Measurements from ENCODE around the gene AKAP7. TPM values are rescaled to one million over a fixed set of nuclear protein-coding genes. Genes with fewer than 3 reads are reported as not detected.

The AKAP7 gene
- polyA plus RNA-seq, 2 of the 4 experiments (the other 2 are of a cell fraction): 2.5 to 3.7 TPM

DNA sequence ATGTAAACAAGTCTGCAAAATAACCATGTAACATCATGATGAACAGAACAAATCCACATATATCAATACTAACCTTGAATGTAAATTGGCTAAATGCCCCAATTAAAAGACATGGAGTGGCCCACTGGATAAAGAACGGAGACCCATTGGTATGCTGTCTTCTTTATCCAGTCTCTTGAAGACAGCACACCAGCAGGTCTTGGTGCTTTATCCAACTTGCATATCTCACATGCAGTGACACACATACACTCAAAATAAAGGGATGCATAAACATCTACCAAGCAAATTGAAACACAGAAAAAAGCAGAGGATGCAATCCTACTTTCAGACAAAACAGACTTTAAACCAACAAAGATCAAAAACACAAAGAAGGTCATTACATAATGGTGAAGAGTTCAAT lies 41.9 kb upstream of the AKAP7 start:
- 88% methylated on average over 1 of the region's 1 CpG for WGBS (ENCODE audit: missing lambda C conversion rate)
- TF ChIP-seq HOXB5 (CRISPR knock-in tag; IDR thresholded peaks at IDR 0.05) (no peak), GATA3 (IDR thresholded peaks at IDR 0.05; ENCODE audit: borderline replicate concordance) (no peak), NR3C1 (IDR thresholded peaks at IDR 0.05) (no peak), FOSB (CRISPR knock-in tag; IDR thresholded peaks at IDR 0.05) (no peak), TP53 (CRISPR knock-in tag; IDR thresholded peaks at IDR 0.05) (no peak), ZFP36 (IDR thresholded peaks at IDR 0.05; ENCODE audit: borderline replicate concordance, partially characterized antibody) (no peak), HOXB13 (CRISPR knock-in tag; IDR thresholded peaks at IDR 0.05; ENCODE audit: low read depth) (no peak), EP300 (IDR thresholded peaks at IDR 0.05) (no peak), POLR2A (IDR thresholded peaks at IDR 0.05; ENCODE audit: low read length) (no peak), MYC (IDR thresholded peaks at IDR 0.05; ENCODE audit: borderline replicate concordance, low read length) (no peak)
- TF ChIP-seq, protein P1, sequence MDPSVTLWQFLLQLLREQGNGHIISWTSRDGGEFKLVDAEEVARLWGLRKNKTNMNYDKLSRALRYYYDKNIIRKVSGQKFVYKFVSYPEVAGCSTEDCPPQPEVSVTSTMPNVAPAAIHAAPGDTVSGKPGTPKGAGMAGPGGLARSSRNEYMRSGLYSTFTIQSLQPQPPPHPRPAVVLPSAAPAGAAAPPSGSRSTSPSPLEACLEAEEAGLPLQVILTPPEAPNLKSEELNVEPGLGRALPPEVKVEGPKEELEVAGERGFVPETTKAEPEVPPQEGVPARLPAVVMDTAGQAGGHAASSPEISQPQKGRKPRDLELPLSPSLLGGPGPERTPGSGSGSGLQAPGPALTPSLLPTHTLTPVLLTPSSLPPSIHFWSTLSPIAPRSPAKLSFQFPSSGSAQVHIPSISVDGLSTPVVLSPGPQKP (IDR thresholded peaks at IDR 0.05; ENCODE audit: low read depth, low read length): no peak
- TF ChIP-seq, protein P2, sequence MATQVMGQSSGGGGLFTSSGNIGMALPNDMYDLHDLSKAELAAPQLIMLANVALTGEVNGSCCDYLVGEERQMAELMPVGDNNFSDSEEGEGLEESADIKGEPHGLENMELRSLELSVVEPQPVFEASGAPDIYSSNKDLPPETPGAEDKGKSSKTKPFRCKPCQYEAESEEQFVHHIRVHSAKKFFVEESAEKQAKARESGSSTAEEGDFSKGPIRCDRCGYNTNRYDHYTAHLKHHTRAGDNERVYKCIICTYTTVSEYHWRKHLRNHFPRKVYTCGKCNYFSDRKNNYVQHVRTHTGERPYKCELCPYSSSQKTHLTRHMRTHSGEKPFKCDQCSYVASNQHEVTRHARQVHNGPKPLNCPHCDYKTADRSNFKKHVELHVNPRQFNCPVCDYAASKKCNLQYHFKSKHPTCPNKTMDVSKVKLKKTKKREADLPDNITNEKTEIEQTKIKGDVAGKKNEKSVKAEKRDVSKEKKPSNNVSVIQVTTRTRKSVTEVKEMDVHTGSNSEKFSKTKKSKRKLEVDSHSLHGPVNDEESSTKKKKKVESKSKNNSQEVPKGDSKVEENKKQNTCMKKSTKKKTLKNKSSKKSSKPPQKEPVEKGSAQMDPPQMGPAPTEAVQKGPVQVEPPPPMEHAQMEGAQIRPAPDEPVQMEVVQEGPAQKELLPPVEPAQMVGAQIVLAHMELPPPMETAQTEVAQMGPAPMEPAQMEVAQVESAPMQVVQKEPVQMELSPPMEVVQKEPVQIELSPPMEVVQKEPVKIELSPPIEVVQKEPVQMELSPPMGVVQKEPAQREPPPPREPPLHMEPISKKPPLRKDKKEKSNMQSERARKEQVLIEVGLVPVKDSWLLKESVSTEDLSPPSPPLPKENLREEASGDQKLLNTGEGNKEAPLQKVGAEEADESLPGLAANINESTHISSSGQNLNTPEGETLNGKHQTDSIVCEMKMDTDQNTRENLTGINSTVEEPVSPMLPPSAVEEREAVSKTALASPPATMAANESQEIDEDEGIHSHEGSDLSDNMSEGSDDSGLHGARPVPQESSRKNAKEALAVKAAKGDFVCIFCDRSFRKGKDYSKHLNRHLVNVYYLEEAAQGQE (IDR thresholded peaks at IDR 0.05): no peak
- TF ChIP-seq, protein P3, sequence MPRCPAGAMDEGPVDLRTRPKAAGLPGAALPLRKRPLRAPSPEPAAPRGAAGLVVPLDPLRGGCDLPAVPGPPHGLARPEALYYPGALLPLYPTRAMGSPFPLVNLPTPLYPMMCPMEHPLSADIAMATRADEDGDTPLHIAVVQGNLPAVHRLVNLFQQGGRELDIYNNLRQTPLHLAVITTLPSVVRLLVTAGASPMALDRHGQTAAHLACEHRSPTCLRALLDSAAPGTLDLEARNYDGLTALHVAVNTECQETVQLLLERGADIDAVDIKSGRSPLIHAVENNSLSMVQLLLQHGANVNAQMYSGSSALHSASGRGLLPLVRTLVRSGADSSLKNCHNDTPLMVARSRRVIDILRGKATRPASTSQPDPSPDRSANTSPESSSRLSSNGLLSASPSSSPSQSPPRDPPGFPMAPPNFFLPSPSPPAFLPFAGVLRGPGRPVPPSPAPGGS (IDR thresholded peaks at IDR 0.05): no peak
- no peaks in the 10 kb centered on the region for H3K4me1 ChIP-seq
- POLR2A ChIA-PET: no interaction called here
- CTCF ChIA-PET: no interaction called here
- no peak for FAIRE-seq
- H3K4me3 ChIP-seq: no peak overlapping the region
- no peaks in the 10 kb centered on the region for H3K9me3 ChIP-seq
- no peak overlapping the region for H3K27ac ChIP-seq
- no peak overlapping the region for H3K4me2 ChIP-seq
- no peak for DNase-seq (ENCODE audit: low read depth in 1 of 2, low spot score in 1 of 2)
- ATAC-seq: no peak

DNA sequence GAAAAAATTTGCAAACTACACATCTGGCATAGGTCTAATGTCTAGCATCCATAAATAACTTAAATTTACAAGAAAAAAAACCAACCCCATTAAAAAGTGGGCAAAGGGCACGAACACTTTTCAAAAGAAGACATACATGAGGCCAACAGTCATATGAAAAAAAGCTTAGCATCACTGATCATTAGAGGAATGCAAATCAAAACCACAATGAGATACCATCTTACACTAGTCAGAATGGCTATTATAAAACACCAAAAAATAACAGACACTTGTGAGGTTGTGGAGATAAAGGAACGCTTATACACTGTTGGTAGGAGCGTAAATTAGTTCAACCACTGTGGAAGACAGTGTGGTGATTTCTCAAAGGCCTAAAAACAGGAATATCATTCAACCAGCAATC lies 38.5 kb upstream of the AKAP7 start:
- FAIRE-seq (no peak), ATAC-seq (no peak), DNase-seq (ENCODE audit: low read depth in 1 of 2, low spot score in 1 of 2) (no peak)
- peaks cover 4% of the 10 kb centered on the region; the same call in 1 of the 3 replicates for H3K4me1 ChIP-seq
- no peak overlapping the region for H3K4me2 ChIP-seq
- ChIA-PET POLR2A (no interaction called here), CTCF (no interaction called here)
- H3K9me3 ChIP-seq: peaks cover 12% of the 10 kb centered on the region; the same call in 1 of the 3 replicates
- 63% methylated on average over 3 of the region's 3 CpGs for WGBS (ENCODE audit: missing lambda C conversion rate)
- TF ChIP-seq FOSB (CRISPR knock-in tag; IDR thresholded peaks at IDR 0.05): no peak
- TF ChIP-seq EHF (CRISPR knock-in tag; IDR thresholded peaks at IDR 0.05): no peak
- TF ChIP-seq KDM1A (IDR thresholded peaks at IDR 0.05; ENCODE audit: low read depth): no peak
- TF ChIP-seq, protein P1 (IDR thresholded peaks at IDR 0.05; ENCODE audit: low read depth, low read length): no peak
- no peak overlapping the region for H3K27ac ChIP-seq
- H3K4me3 ChIP-seq: no peak overlapping the region
